D721Med (cell line): ENCODE measurements around the gene SYCE3.
A peak's percentile ranks its signal among the peaks of the same experiment; 100 is the strongest.

Experiments
- DNase-seq: peaks from one replicate; pipeline ENCODE4 v3.0.0; 2011; ENCODE audit warnings: low spot score; ENCODE audit not compliant: insufficient read length
- FAIRE-seq: peaks from 2 replicates; lab custom pipeline; 2011; peaks lifted over from hg19 to GRCh38; lab: Jason Lieb, UNC
- CTCF ChIP-seq: IDR thresholded peaks from 2 replicates; pipeline ENCODE4 v1.5.1; 2012; ENCODE audit warnings: mild to moderate bottlenecking, control low read depth; ENCODE audit not compliant: insufficient read depth; ENCODE audit errors: missing control alignments

The SYCE3 gene, protein sequence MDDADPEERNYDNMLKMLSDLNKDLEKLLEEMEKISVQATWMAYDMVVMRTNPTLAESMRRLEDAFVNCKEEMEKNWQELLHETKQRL

DNA sequence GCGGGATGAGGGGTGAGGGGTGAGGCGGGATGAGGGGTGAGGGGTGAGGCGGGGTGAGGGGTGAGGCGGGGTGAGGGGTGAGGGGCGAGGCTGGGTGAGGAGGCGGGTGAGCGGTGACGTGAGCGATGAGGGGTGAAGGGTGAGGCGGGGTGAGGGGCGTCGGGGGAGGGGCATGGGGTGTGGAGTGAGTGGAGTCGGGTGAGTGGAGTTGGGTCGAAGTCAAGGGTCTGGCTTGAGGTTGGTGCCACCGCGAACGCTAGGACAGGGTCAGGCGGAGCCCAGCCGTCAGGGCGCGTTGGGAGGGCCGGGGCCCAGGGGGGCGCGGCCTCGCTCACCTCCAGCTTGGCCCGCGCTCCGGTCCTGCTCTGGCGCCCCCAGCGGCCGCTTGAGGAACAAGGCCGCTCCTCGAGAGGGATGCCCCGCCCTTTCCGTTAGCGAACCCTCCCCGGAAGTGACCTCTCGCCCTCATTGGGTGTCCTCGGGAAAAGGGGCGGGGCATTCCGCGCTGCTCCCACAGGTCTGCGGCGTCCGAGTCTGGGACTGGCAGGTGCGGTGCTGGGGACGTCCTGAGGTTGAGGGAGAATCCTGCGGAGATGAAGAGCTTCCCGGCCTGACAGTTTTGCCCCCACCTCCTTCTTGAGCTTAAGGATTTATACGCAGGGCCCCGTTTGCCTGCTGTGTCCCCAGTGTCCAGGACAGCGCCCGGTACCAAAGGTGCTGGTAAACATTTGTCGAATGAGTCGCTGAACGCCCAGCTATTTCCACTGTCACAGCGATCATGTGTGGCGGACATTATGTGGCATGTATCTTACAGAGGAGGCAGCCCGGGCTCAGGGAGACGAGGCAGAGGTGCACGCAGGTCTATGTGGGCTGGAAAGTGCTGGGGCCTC, at the start of gene SYCE3:
SYCE3 (minus strand) TSS at position 397 of the 890 bp plus-strand sequence. CDS start 6,514 bp downstream, outside the sequence.
- FAIRE-seq, result no peak
- DNase-seq, result no peak
- peak; percentile 59 for TF ChIP-seq CTCF

- FAIRE-seq (no peak), DNase-seq (no peak)
- TF ChIP-seq CTCF, result no peak
Observed at GRCh38 chr22:50612168-50612527, 49.4 kb upstream of the SYCE3 start.

GRCh38 chr22:50611341-50612060, 48.8 kb upstream of the SYCE3 start:
- no peak for DNase-seq
- FAIRE-seq, result no peak
- no peak for TF ChIP-seq CTCF

DNA sequence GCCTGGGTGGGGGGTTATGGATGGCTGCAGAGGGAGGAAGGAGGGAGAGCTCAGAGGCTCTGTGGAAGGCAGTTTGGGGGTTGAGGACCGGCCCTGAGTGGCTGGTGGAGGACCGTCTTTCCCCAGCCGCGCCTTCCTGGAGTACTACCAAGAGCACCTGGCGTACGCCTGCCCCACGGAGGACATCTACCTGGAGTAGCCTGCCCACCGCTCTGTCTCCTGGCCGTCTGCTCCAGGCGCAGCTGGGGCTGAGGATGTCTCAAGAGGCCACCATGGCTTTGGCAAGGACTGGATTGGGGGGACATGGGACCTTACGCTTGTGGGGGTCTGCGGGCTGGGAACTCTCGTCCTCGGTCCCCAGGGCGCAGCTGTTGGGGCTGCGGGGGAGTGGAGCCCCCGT, 47.9 kb upstream of the SYCE3 start:
- no peak for DNase-seq
- no peak for TF ChIP-seq CTCF
- no peak for FAIRE-seq

DNA sequence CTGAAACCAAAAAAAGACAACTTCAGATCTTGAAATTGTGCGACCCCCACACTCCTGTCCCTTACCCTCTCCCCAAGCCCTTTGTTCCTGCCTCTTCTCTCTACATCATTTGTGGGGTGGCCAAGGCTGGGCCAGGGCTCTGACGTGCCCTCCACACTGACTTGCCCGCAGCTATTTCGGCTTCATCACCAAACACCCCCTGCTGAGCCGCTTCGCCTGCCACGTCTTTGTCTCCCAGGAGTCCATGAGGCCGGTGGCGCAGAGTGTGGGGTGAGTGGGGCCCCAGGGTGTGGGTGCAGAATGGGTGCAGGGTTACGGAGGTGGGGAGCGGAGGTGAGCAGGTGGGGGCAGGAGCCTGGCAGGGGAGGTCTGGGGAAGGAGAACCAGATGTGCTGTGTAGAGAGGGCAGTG, 47.3 kb upstream of the SYCE3 start:
- FAIRE-seq, result no peak
- no peak for DNase-seq
- TF ChIP-seq CTCF, result no peak

DNA sequence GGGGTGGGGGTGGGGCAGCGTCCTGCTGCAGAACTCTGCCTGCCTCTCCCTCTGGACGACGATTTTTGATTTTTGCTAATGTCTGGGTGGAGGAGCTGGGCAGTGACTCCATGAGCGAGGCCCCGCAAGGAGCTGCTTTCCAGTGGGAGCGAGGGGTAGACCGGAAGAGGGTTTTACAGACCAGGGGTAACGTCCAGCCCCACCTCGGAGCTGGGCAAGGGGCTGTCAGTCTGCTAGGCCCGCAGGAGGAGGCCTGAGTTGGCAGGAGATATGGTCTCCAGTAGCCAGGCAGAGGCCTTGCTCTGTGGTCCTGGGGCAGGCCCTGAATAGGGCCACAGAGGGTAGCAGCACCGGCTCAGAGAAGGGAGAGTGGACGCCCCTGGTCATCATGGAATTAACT, 46.9 kb upstream of the SYCE3 start:
- FAIRE-seq (no peak), DNase-seq (no peak)
- no peak for TF ChIP-seq CTCF
